ENCODE results near the gene C1orf52.

The C1orf52 gene

GRCh38 chr1:85229574-85230097, 29.8 kb downstream of the C1orf52 start:
- no peak for DNase-seq

GRCh38 chr1:85228972-85229371, 30.5 kb downstream of the C1orf52 start:
- no peak for DNase-seq

GRCh38 chr1:85225624-85226380, 33.7 kb downstream of the C1orf52 start:
- no peak for DNase-seq

GRCh38 chr1:85224734-85225623, 34.5 kb downstream of the C1orf52 start:
- DNase-seq = no peak

- DNase-seq = no peak
These were observed 35.2 kb downstream of the C1orf52 start for GRCh38 chr1:85224295-85224694.

GRCh38 chr1:85223334-85223733, 36.1 kb downstream of the C1orf52 start:
- DNase-seq = no peak

GRCh38 chr1:85220756-85221201, 38.7 kb downstream of the C1orf52 start:
- DNase-seq = no peak

- DNase-seq = no peak
These were observed 39.4 kb downstream of the C1orf52 start for GRCh38 chr1:85219853-85220610.

- DNase-seq = no peak
These were observed 42.8 kb downstream of the C1orf52 start for GRCh38 chr1:85216697-85217096.

- no peak for DNase-seq
These were observed 44.8 kb downstream of the C1orf52 start for GRCh38 chr1:85214654-85215053.

GRCh38 chr1:85208488-85208887, 51.0 kb downstream of the C1orf52 start:
- no peak for DNase-seq

GRCh38 chr1:85203573-85204171, 55.8 kb downstream of the C1orf52 start:
- no peak for DNase-seq

- no peak for DNase-seq
These were observed 56.6 kb downstream of the C1orf52 start for GRCh38 chr1:85202864-85203255.

GRCh38 chr1:85202092-85202863, 57.2 kb downstream of the C1orf52 start:
- no peak for DNase-seq

- DNase-seq = peak; percentile 64 to 69
These were observed 57.9 kb downstream of the C1orf52 start for GRCh38 chr1:85201340-85202091.

- DNase-seq = peak; percentile 64 to 74
These were observed 58.8 kb downstream of the C1orf52 start, which contains the start of gene SYDE2 for GRCh38 chr1:85200463-85201339. SYDE2 (minus strand) TSS chr1:85201016; CDS start chr1:85200996, 20 bp downstream.

All from stimulated activated CD4-positive, alpha-beta T cell treated with anti-CD3 and anti-CD28 coated beads, Interleukin-2, amount 100 ng/mL, for 24 hours (primary cell).